Stimulated activated CD4-positive, alpha-beta T cell treated with anti-CD3 and anti-CD28 coated beads, Interleukin-1b, Interleukin-23, amount 100 ng/mL, for 1 hour (primary cell): ENCODE data around the gene RABL2B.

Source experiments
- DNase-seq, 2 donors: peaks; one replicate each; pipeline ENCODE4 v3.0.0-alpha.2; 2020; ENCODE audit warnings: low read depth in 2 of 2

RABL2B gene

GRCh38 chr22:50738649-50739227 is 44.7 kb downstream of the RABL2B start:
- DNase-seq = no peak

GRCh38 chr22:50737728-50738648 is 45.4 kb downstream of the RABL2B start, which contains the start of gene ACR:
TSS of gene ACR (plus strand) at chr22:50738204. CDS start at chr22:50738236, 32 bp downstream.
- no peak for DNase-seq

GRCh38 chr22:50735739-50736030 is 47.8 kb downstream of the RABL2B start:
- DNase-seq = no peak

- DNase-seq = no peak
These were observed 48.3 kb downstream of the RABL2B start for GRCh38 chr22:50734986-50735738.

- no peak for DNase-seq
These were observed 49.1 kb downstream of the RABL2B start for GRCh38 chr22:50734343-50734771.

- no peak for DNase-seq
These were observed 49.7 kb downstream of the RABL2B start for GRCh38 chr22:50733521-50734342.

GRCh38 chr22:50732681-50733080 is 50.8 kb downstream of the RABL2B start:
- no peak for DNase-seq

GRCh38 chr22:50731811-50732624 is 51.4 kb downstream of the RABL2B start:
- DNase-seq = peak; percentile 27 to 40

- DNase-seq = no peak
These were observed 52.3 kb downstream of the RABL2B start for GRCh38 chr22:50730941-50731661.

GRCh38 chr22:50730013-50730891 is 53.2 kb downstream of the RABL2B start:
- no peak for DNase-seq

GRCh38 chr22:50729391-50730012 is 53.9 kb downstream of the RABL2B start:
- DNase-seq = no peak

GRCh38 chr22:50728523-50728931 is 54.9 kb downstream of the RABL2B start:
- DNase-seq = no peak

- no peak for DNase-seq
These were observed 55.5 kb downstream of the RABL2B start for GRCh38 chr22:50727678-50728522.

GRCh38 chr22:50726643-50727340 is 56.6 kb downstream of the RABL2B start:
- DNase-seq = no peak

GRCh38 chr22:50725597-50725996 is 57.8 kb downstream of the RABL2B start:
- DNase-seq = no peak

GRCh38 chr22:50724616-50725015 is 58.8 kb downstream of the RABL2B start:
- no peak for DNase-seq

GRCh38 chr22:50723991-50724390 is 59.4 kb downstream of the RABL2B start:
- no peak for DNase-seq
